ENCODE data around the gene P4HA2. TPM values are rescaled to one million over a fixed set of nuclear protein-coding genes. Genes with fewer than 3 reads are reported as not detected.

Gene P4HA2
- total RNA-seq, 1 experiment from 2014 or later: 5.4 TPM

GRCh38 chr5:132227235-132227484 is 493 bp downstream of the P4HA2 start:
- Histone ChIP-seq H3K36me3 (replicated peaks; ENCODE audit: control insufficient read depth, insufficient read depth, low read length) (no peaks in the 10 kb centered on the region), H3K27me3 (ENCODE audit: control insufficient read depth, insufficient read depth, low read length) (peaks cover 18% of the 10 kb centered on the region), H3K4me3 (ENCODE audit: insufficient read depth, low read depth, low read length) (peak overlapping the region; percentile 61)
- no peak for DNase-seq

DNA sequence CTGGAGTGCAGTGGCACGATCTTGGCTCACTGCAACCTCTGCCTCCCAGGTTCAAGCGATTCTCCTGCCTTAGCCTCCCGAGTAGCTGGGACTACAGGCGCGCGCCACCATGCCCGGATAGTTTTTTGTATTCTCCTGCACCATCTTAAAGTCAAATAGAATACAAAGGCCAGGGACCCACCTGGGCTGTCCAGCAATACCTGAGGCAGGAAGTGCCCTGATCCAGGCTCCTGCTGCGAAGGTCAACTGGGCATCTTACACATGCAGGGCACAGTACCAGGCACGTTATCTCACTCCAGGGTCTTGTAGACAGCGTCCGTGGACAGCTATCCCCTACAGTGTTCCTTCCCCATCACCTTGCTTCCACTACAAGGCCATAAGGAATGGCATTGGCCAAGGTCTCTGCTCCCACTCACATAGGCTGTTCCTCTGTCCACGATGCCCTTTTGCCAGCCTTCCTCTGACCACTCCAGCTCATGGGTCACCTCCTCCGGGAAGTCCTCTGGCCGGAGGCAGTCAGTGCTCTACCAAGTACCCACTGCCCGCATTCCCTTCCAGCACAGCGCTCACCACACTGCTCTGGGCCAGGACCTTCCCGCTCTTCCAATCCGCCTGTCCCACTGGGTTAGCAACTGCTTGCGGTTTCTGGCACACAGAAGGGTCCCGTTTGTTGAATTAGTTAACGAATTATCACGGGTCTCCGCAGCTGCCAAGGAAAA is 978 bp downstream of the P4HA2 start:
- no peaks in the 10 kb centered on the region for H3K36me3 ChIP-seq (replicated peaks; ENCODE audit: control insufficient read depth, insufficient read depth, low read length)
- peaks cover 18% of the 10 kb centered on the region for H3K27me3 ChIP-seq (ENCODE audit: control insufficient read depth, insufficient read depth, low read length)
- peak overlapping the region; percentile 61 for H3K4me3 ChIP-seq (ENCODE audit: insufficient read depth, low read depth, low read length)
- no peak for DNase-seq

DNA sequence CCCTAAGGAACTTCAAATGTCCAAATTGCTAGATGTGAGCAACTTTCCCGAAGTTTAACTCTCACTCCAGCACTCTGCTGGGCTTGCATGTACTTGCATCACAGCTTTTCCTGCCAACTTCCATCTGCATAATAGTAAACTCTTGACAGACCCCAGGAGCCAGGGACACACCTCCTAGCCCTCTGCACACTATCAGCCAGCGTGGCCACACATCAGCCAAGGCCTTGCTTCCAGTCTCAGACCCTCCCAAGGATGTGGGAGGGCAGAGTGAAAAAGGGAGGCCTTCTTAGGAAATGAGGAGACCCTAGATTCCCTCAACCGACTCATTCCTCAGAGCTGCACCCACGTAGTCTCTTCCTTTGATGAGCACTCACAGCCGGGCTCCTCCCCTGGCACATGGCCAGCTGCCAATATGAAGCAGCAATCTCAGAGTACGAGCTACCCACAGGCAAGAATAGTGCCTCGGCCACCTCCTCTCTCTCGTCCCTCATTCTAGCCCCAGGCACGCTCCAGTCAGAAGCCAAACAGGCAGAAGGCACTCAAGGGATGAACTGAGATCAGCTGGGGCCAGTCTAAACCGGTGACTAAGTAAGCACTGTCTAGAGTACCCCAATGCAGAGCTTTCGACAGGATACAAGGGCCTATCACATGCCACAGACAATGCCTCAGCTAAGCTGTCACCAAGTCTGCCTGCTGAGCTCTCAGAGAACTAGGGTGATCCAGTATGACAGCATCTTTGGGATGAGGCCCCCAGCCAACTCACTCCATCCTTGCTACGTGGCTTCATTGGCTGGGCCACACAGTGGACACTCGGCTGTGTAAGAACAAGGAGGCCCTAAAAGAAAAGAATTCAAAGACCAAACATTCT is 2.3 kb downstream of the P4HA2 start:
- Histone ChIP-seq H3K27me3 (ENCODE audit: control insufficient read depth, insufficient read depth, low read length) (peaks cover 18% of the 10 kb centered on the region), H3K4me3 (ENCODE audit: insufficient read depth, low read depth, low read length) (no peak overlapping the region)
- no peak for DNase-seq

GRCh38 chr5:132224716-132225115 is 2.9 kb downstream of the P4HA2 start:
- Histone ChIP-seq H3K27me3 (ENCODE audit: control insufficient read depth, insufficient read depth, low read length) (peaks cover 18% of the 10 kb centered on the region), H3K36me3 (replicated peaks; ENCODE audit: control insufficient read depth, insufficient read depth, low read length) (no peaks in the 10 kb centered on the region), H3K4me3 (ENCODE audit: insufficient read depth, low read depth, low read length) (no peak overlapping the region)
- DNase-seq: no peak

More for the DNA sequence above, 2.3 kb downstream of the P4HA2 start:
- no peaks in the 10 kb centered on the region for H3K36me3 ChIP-seq (replicated peaks; ENCODE audit: control insufficient read depth, insufficient read depth, low read length)

DNA sequence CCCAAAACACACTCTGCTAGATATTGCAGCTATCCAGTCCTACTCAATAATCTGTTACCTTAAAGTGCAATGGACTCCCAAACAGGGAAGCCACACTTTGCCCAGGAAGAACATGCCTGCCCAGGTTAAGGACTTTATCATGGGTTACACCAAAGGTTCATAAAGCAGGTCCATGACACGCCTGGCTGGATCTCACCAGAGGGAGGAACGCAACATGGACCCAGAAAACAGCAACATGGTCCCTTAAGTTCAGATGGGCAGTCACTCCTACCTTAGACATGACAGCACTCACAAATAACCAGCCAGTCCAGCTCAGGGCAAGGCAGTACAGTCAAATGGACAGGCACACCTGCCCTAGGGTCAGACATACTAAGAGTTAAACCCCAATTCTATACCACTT is 3.8 kb downstream of the P4HA2 start:
- H3K27me3 ChIP-seq (ENCODE audit: control insufficient read depth, insufficient read depth, low read length): peaks cover 18% of the 10 kb centered on the region
- H3K36me3 ChIP-seq (replicated peaks; ENCODE audit: control insufficient read depth, insufficient read depth, low read length): no peaks in the 10 kb centered on the region
- H3K4me3 ChIP-seq (ENCODE audit: insufficient read depth, low read depth, low read length): no peak overlapping the region
- no peak for DNase-seq

DNA sequence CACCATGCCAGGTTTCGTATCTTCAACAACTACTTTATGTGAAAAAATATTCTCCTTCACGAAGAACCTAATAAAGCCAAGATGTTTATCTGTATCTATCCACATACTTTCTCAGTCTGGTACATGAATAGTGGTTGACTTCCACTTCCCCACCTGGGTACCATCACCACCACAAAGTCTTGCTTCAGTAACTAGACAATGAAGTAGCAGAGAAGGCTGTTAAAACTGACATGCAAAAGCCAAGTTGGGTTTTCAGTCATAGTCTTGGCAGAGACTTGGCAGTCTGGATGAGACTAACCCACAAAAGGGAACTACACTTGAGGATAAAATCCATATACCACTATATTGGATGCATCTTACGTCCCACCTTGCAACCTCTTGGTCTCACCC is 5.0 kb downstream of the P4HA2 start:
- Histone ChIP-seq H3K4me3 (ENCODE audit: insufficient read depth, low read depth, low read length) (no peak overlapping the region), H3K36me3 (replicated peaks; ENCODE audit: control insufficient read depth, insufficient read depth, low read length) (no peaks in the 10 kb centered on the region), H3K27me3 (ENCODE audit: control insufficient read depth, insufficient read depth, low read length) (peaks cover 11% of the 10 kb centered on the region)
- no peak for DNase-seq

GRCh38 chr5:132221781-132222648 is 5.6 kb downstream of the P4HA2 start:
- no peaks in the 10 kb centered on the region for H3K36me3 ChIP-seq (replicated peaks; ENCODE audit: control insufficient read depth, insufficient read depth, low read length)
- H3K4me3 ChIP-seq (ENCODE audit: insufficient read depth, low read depth, low read length): no peak overlapping the region
- H3K27me3 ChIP-seq (ENCODE audit: control insufficient read depth, insufficient read depth, low read length): peaks cover 8% of the 10 kb centered on the region
- DNase-seq: no peak

GRCh38 chr5:132220491-132220890 is 7.2 kb downstream of the P4HA2 start:
- Histone ChIP-seq H3K36me3 (replicated peaks; ENCODE audit: control insufficient read depth, insufficient read depth, low read length) (no peaks in the 10 kb centered on the region), H3K27me3 (ENCODE audit: control insufficient read depth, insufficient read depth, low read length) (no peaks in the 10 kb centered on the region; the same call in 1 of the 2 replicates), H3K4me3 (ENCODE audit: insufficient read depth, low read depth, low read length) (no peak overlapping the region)
- DNase-seq: no peak

DNA sequence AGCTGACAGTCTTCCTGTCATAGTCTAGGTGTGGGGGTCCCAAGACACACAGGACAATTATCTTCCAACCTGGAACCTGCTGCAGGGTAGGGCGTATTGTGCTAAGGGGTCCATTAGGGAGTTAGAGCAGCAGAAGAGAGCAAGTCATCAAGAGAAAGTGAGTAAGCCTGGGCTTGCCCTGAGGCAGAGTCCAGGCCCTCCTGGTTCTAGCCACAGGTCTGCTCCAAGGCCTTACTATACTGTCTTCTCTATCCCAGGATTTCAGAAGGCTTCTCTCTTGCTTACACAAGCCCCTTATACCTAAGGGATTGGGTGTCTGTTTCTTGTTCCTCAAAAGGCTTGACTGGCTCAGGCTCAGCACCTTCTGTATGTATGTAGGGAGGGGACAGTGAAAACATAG is 7.7 kb downstream of the P4HA2 start:
- no peaks in the 10 kb centered on the region for H3K36me3 ChIP-seq (replicated peaks; ENCODE audit: control insufficient read depth, insufficient read depth, low read length)
- no peak for DNase-seq
- H3K27me3 ChIP-seq (ENCODE audit: control insufficient read depth, insufficient read depth, low read length): no peaks in the 10 kb centered on the region
- no peak overlapping the region for H3K4me3 ChIP-seq (ENCODE audit: insufficient read depth, low read depth, low read length)

- H3K4me3 ChIP-seq (ENCODE audit: insufficient read depth, low read depth, low read length): no peak overlapping the region
- DNase-seq: no peak
- no peaks in the 10 kb centered on the region for H3K27me3 ChIP-seq (ENCODE audit: control insufficient read depth, insufficient read depth, low read length)
- no peaks in the 10 kb centered on the region for H3K36me3 ChIP-seq (replicated peaks; ENCODE audit: control insufficient read depth, insufficient read depth, low read length)
These were observed 8.2 kb downstream of the P4HA2 start for GRCh38 chr5:132219289-132219970.

GRCh38 chr5:132218321-132218720 is 9.3 kb downstream of the P4HA2 start:
- Histone ChIP-seq H3K36me3 (replicated peaks; ENCODE audit: control insufficient read depth, insufficient read depth, low read length) (no peaks in the 10 kb centered on the region), H3K27me3 (ENCODE audit: control insufficient read depth, insufficient read depth, low read length) (no peaks in the 10 kb centered on the region), H3K4me3 (ENCODE audit: insufficient read depth, low read depth, low read length) (no peak overlapping the region)
- DNase-seq: no peak

DNA sequence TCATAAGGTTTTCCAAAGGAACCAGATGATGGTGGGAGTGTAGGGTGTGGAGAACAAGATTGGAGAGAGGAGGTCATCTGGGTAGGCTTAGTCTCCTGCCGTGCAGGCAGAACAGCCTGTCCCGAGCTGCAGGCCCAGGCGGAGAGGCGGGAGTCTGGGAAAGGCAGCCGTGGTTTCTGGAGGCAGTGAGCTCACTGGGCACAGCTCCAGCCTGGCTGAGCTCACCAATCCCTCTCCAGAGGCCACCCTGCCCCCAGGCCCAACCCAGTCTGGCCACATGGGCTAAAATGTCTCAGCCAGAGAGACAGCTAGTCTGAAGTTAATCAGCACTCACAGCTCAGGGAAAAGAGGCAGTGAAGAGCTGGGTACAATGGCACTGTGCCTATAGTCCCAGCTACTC is 12.3 kb downstream of the P4HA2 start:
- no peak for DNase-seq
- no peak overlapping the region for H3K4me3 ChIP-seq (ENCODE audit: insufficient read depth, low read depth, low read length)

GRCh38 chr5:132214491-132214890 is 13.2 kb downstream of the P4HA2 start:
- no peaks in the 10 kb centered on the region for H3K36me3 ChIP-seq (replicated peaks; ENCODE audit: control insufficient read depth, insufficient read depth, low read length)
- H3K4me3 ChIP-seq (ENCODE audit: insufficient read depth, low read depth, low read length): no peak overlapping the region
- DNase-seq: no peak
- H3K27me3 ChIP-seq (ENCODE audit: control insufficient read depth, insufficient read depth, low read length): no peaks in the 10 kb centered on the region

More for the DNA sequence above, 12.3 kb downstream of the P4HA2 start:
- Histone ChIP-seq H3K36me3 (replicated peaks; ENCODE audit: control insufficient read depth, insufficient read depth, low read length) (no peaks in the 10 kb centered on the region), H3K27me3 (ENCODE audit: control insufficient read depth, insufficient read depth, low read length) (no peaks in the 10 kb centered on the region)

DNA sequence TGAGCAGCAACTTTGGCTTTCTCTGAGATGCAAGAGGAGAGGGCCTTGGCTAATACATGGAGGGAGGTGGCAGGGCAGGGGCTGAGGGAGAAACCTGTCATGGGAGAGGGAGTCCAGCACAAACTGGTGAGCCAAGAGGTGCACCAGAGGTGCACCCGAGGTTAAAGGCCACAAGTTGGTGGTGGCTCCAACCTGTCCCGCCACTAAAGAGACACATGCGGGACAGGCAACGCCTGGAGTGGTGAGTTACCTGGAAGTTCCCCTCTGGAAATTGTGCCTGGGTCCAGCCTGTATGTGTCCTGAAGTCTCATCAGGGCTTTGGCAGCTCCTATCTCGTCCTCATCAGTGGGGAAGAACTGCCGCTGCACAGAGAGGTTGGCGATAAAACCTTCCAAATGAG is 14.0 kb downstream of the P4HA2 start:
- Histone ChIP-seq H3K27me3 (ENCODE audit: control insufficient read depth, insufficient read depth, low read length) (no peaks in the 10 kb centered on the region), H3K4me3 (ENCODE audit: insufficient read depth, low read depth, low read length) (no peak overlapping the region), H3K36me3 (replicated peaks; ENCODE audit: control insufficient read depth, insufficient read depth, low read length) (no peaks in the 10 kb centered on the region)
- no peak for DNase-seq
